ENCODE results near the gene NKX1-1.

Gene NKX1-1

DNA sequence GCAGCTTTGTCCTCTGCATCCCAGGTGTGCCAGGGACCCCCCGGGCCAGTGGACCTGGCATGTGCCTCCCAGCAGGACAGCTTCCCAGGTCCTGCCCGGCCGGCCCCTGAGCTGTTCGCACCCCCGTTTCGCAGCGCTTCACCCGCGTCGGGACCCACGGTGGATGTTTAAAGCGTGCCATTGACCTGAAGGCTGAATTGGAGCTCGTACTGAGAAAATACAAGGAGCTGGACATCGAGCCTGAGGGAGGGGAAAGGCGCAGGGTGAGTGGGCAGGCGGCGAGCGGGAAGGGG is 51.3 kb downstream of the NKX1-1 start:
- no peak for TF ChIP-seq CTCF (IDR thresholded peaks at IDR 0.05; ENCODE audit: low read depth, low read length)
- no peak overlapping the region for H3K4me3 ChIP-seq (replicated peaks in 1 of 2; ENCODE audit: low read depth in 2 of 2, low read length in 2 of 2)
- no peak for DNase-seq (ENCODE audit: low read depth in 2 of 2)

- no peak for DNase-seq (ENCODE audit: low read depth in 2 of 2)
- no peak overlapping the region for H3K4me3 ChIP-seq (replicated peaks in 1 of 2; ENCODE audit: low read depth in 2 of 2, low read length in 2 of 2)
- no peak for TF ChIP-seq CTCF (IDR thresholded peaks at IDR 0.05; ENCODE audit: low read depth, low read length)
Observed at GRCh38 chr4:1354136-1354982, 51.9 kb downstream of the NKX1-1 start.

GRCh38 chr4:1353186-1354055 is 52.8 kb downstream of the NKX1-1 start:
- H3K4me3 ChIP-seq (replicated peaks in 1 of 2; ENCODE audit: low read depth in 2 of 2, low read length in 2 of 2), result no peak overlapping the region
- TF ChIP-seq CTCF (IDR thresholded peaks at IDR 0.05; ENCODE audit: low read depth, low read length), result no peak
- no peak for DNase-seq (ENCODE audit: low read depth in 2 of 2)
